Keratinocyte (primary cell): ENCODE results near the gene PTPRF.

Experiments used
- CTCF ChIP-seq, 3 experiments: IDR thresholded peaks in 1 of 3; conservative IDR thresholded peaks in 1 of 3; optimal IDR thresholded peaks in 1 of 3; 2 replicates in 2 of 3; 3 replicates in 1 of 3; pipeline versions ENCODE3 to v1.5.1; 2011; ENCODE audit warnings: low read length in 3 of 3, mild to moderate bottlenecking in 3 of 3, moderate library complexity in 2 of 3, control low read depth in 1 of 3, inconsistent platforms in 1 of 3; ENCODE audit not compliant: insufficient read depth in 2 of 3; ENCODE audit errors: extremely low read depth in 1 of 3
- EZH2 ChIP-seq: IDR thresholded peaks from one replicate; pipeline ENCODE4 v1.6.1; 2012; ENCODE audit warnings: inconsistent platforms, mild to moderate bottlenecking, low read length, moderate library complexity

- TF ChIP-seq CTCF (optimal IDR thresholded peaks at IDR 0.05 in 1 of 3, IDR thresholded peaks at IDR 0.05 in 1 of 3, conservative IDR thresholded peaks at IDR 0.05 in 1 of 3; ENCODE audit: extremely low read depth in 1 of 3, insufficient read depth in 2 of 3, low read length in 3 of 3): no peak
- TF ChIP-seq EZH2: no peak
Measured at GRCh38 chr1:43559714-43560113, 29.0 kb downstream of the PTPRF start.
